OCI-LY7 (cell line): ENCODE data around the gene FDXR.

Experiments
- EZH2phosphoT487 ChIP-seq: fragments of 200-600 bp; sonication (generic); IDR thresholded peaks from 2 replicates; pipeline ENCODE4 v1.6.1; 2018; ENCODE audit warnings: low read depth, borderline replicate concordance, mild to moderate bottlenecking, mixed run types, antibody characterized with exemption, low read length, moderate library complexity, mixed read lengths
- TF ChIP-seq, protein P1 (sequence below): fragments of 200-600 bp; sonication (generic); conservative IDR thresholded peaks from 2 replicates; pipeline ENCODE4 v1.5.1; 2014; ENCODE audit warnings: mild to moderate bottlenecking, antibody characterized with exemption, low read length, moderate library complexity, mixed read lengths

DNA sequence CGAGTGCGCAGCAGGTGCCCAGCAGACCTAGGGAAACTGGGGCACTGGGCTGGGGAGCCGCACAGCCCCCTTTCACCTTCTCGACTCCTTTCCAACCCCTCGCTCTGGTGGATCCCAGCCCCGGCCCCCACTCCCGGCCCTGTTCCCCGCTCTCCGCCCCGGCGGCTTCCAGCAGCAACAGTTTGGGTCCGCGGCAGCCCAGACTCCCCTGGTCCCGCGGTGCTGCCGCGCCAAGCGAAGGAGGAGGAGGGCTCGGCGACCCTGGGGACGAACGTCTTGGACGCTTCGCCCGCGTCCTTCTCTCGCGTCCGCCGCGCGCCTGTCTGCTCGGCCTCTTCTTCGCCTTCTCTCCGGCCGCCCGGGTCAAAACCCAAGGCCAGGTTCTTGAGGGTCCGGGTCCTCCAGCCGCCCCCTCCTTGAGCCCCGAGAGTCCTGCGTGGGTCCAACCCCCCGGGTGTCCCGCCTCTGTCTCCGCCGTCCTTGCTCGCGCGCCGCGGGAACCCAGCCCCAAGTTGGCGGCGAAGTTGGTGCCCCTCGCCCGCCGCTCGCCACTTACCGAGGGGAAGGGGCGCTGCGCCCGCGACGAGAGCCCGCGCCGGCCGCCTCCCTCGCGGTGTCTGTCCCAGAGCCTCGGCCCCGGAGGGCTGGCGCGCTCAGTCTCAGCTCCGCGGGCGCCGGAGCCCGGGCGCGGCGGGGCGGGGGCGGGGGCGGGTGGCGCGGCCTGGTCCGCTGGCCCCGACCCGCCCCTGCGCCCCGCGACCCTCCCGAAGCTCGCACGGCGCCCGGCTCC lies 11.7 kb downstream of the FDXR start:
- TF ChIP-seq, protein P1, sequence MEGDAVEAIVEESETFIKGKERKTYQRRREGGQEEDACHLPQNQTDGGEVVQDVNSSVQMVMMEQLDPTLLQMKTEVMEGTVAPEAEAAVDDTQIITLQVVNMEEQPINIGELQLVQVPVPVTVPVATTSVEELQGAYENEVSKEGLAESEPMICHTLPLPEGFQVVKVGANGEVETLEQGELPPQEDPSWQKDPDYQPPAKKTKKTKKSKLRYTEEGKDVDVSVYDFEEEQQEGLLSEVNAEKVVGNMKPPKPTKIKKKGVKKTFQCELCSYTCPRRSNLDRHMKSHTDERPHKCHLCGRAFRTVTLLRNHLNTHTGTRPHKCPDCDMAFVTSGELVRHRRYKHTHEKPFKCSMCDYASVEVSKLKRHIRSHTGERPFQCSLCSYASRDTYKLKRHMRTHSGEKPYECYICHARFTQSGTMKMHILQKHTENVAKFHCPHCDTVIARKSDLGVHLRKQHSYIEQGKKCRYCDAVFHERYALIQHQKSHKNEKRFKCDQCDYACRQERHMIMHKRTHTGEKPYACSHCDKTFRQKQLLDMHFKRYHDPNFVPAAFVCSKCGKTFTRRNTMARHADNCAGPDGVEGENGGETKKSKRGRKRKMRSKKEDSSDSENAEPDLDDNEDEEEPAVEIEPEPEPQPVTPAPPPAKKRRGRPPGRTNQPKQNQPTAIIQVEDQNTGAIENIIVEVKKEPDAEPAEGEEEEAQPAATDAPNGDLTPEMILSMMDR, result no peak
- no peak for TF ChIP-seq EZH2phosphoT487
